MM.1S (cell line): Measurements from ENCODE around the gene COL12A1.

Experiments
- EZH2 ChIP-seq: fragments of 300-600 bp; sonication (generic); optimal IDR thresholded peaks from 2 replicates; pipeline ENCODE3; 2017; ENCODE audit warnings: low read depth, mild to moderate bottlenecking, antibody characterized with exemption, low read length, mixed read lengths
- TF ChIP-seq, protein P1 (sequence below): fragments of 300-600 bp; sonication (generic); IDR thresholded peaks from 2 replicates; pipeline ENCODE4 v1.5.1; 2016; ENCODE audit warnings: antibody characterized with exemption, low read length, mixed read lengths

DNA sequence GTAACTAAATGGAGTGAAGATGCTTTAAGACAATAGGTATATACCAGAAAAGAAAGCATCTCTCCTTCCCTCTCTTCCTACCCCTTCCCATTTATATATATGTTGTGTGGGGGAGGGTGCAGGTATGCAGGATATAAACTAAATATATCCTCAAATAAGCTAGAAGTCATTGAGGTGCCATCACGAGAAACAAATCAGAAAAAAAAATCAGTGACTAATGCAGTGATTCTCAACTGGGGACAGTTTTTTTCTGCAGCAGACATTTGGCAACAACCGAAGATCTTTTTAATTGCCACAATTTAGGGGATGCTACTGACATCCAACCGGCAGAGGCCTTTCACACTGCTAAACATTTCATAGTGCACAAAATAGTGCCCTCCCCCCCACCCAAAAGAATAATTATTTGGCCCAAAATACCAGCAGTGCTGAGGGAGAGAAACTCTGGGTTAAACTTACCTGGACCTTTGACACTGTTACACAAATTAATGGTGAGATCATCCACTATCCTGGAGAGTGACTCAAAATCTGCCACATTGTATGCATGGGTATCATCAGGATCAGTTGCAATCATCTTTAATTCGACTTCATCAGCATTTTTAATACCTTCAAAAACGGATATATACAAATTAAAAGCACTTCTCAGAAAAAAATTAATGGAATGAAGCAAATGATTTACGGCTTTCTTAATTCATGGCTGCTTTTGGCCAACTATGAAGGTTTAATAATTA is 55.0 kb downstream of the COL12A1 start:
- TF ChIP-seq, protein P1, sequence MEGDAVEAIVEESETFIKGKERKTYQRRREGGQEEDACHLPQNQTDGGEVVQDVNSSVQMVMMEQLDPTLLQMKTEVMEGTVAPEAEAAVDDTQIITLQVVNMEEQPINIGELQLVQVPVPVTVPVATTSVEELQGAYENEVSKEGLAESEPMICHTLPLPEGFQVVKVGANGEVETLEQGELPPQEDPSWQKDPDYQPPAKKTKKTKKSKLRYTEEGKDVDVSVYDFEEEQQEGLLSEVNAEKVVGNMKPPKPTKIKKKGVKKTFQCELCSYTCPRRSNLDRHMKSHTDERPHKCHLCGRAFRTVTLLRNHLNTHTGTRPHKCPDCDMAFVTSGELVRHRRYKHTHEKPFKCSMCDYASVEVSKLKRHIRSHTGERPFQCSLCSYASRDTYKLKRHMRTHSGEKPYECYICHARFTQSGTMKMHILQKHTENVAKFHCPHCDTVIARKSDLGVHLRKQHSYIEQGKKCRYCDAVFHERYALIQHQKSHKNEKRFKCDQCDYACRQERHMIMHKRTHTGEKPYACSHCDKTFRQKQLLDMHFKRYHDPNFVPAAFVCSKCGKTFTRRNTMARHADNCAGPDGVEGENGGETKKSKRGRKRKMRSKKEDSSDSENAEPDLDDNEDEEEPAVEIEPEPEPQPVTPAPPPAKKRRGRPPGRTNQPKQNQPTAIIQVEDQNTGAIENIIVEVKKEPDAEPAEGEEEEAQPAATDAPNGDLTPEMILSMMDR = no peak
- no peak for TF ChIP-seq EZH2
